CD4-positive, CD25-positive, alpha-beta regulatory T cell (primary cell): Measurements from ENCODE around the gene CTLA4. TPM values are rescaled to one million over a fixed set of nuclear protein-coding genes. Genes with fewer than 3 reads are reported as not detected.

Source experiments
- ATAC-seq, 2 donors: fragments of 150-1000 bp; cut with Tn5 transposase; one replicate each; pipeline ENCODE4 v1.10.0; 2021; ENCODE audit warnings: low read depth in 2 of 2, moderate number of reproducible peaks in 2 of 2, moderate library complexity in 1 of 2
- DNase-seq, 3 donors: peaks; one replicate each; pipeline versions ENCODE4 v3.0.0 to v3.0.0-alpha.2; 2012 to 2022; ENCODE audit warnings: mixed read lengths in 1 of 3
- H3K27ac ChIP-seq: one replicate; pipeline ENCODE4 v1.7.0; 2013; ENCODE audit warnings: mild to moderate bottlenecking, low read length; ENCODE audit not compliant: insufficient read depth, poor library complexity, severe bottlenecking
- H3K27me3 ChIP-seq: one replicate; pipeline ENCODE4 v1.7.0; 2013; ENCODE audit warnings: low read length; ENCODE audit not compliant: control insufficient read depth, insufficient read depth
- H3K36me3 ChIP-seq: one replicate; pipeline ENCODE4 v1.7.0; 2013; ENCODE audit warnings: mild to moderate bottlenecking, low read length, moderate library complexity; ENCODE audit not compliant: control insufficient read depth, insufficient read depth
- H3K4me1 ChIP-seq: 2 replicates; pipeline ENCODE4 v1.7.0; 2013; ENCODE audit warnings: mild to moderate bottlenecking, low read length; ENCODE audit not compliant: insufficient read depth, control insufficient read depth, poor library complexity, severe bottlenecking
- H3K4me3 ChIP-seq: one replicate; pipeline ENCODE4 v1.7.0; 2013; ENCODE audit warnings: low read depth, mild to moderate bottlenecking, low read length, moderate library complexity
- H3K9me3 ChIP-seq, 2 experiments: 1 replicate in 1 of 2; 2 replicates in 1 of 2; pipeline ENCODE4 v1.7.0; 2013; ENCODE audit warnings: low read length in 2 of 2, mild to moderate bottlenecking in 1 of 2, moderate library complexity in 1 of 2; ENCODE audit not compliant: control insufficient read depth in 2 of 2
- H3K27ac Mint-ChIP-seq, 3 donors: one replicate each; pipeline ENCODE4 v1.8.0; 2020 to 2022; ENCODE audit warnings: mild to moderate bottlenecking in 3 of 3, mixed read lengths in 3 of 3, moderate library complexity in 2 of 3
- H3K27me3 Mint-ChIP-seq: one replicate; pipeline ENCODE4 v1.8.0; 2022; ENCODE audit warnings: mild to moderate bottlenecking, mixed read lengths
- H3K36me3 Mint-ChIP-seq: one replicate; pipeline ENCODE4 v1.8.0; 2020; ENCODE audit warnings: mixed read lengths
- H3K4me1 Mint-ChIP-seq, 4 donors: one replicate each; pipeline ENCODE4 v1.8.0; 2020 to 2022; ENCODE audit warnings: mixed read lengths in 4 of 4, mild to moderate bottlenecking in 1 of 4
- H3K4me3 Mint-ChIP-seq, 4 donors: one replicate each; pipeline ENCODE4 v1.8.0; 2020 to 2022; ENCODE audit warnings: mild to moderate bottlenecking in 4 of 4, mixed read lengths in 4 of 4, moderate library complexity in 3 of 4
- H3K9me3 Mint-ChIP-seq, 7 donors: one replicate each; pipeline ENCODE4 v1.8.0; 2020 to 2022; ENCODE audit warnings: mixed read lengths in 7 of 7, mild to moderate bottlenecking in 3 of 7, moderate library complexity in 2 of 7
- polyA plus RNA-seq, 4 donors: library from polyadenylated mRNA; unstranded; fragments of 300-500 nt; fragmentation: Illumina TruSeq; gene quantifications; one replicate each; pipeline ENCODE4 v1.2.3, GENCODE V29; 2021
- total RNA-seq: library from RNA; stranded (reverse); gene quantifications from one replicate; pipeline ENCODE4 v1.2.3, GENCODE V29; 2022

Gene CTLA4
- total and polyA plus RNA-seq, 5 donors from 2014 or later: 52.1 to 459 (median 56.9) TPM

GRCh38 chr2:203915256-203915655 lies 47.7 kb downstream of the CTLA4 start:
- H3K4me1 Mint-ChIP-seq: peaks cover 7 to 23% (median 19%) of the 10 kb centered on the region in 4 donors
- no peaks in the 10 kb centered on the region for H3K4me1 ChIP-seq
- peak overlapping the region; percentile 2 for H3K4me3 ChIP-seq
- no peaks in the 10 kb centered on the region for H3K9me3 ChIP-seq
- H3K27ac ChIP-seq: no peak overlapping the region
- H3K36me3 ChIP-seq: no peaks in the 10 kb centered on the region
- peak overlapping the region in 1 of 4 donors; percentile 16 for H3K4me3 Mint-ChIP-seq
- H3K27me3 Mint-ChIP-seq: no peaks in the 10 kb centered on the region
- no peaks in the 10 kb centered on the region for H3K27me3 ChIP-seq
- H3K9me3 Mint-ChIP-seq: no peaks in the 10 kb centered on the region
- no peaks in the 10 kb centered on the region for H3K36me3 Mint-ChIP-seq
- DNase-seq: no peak
- no peak for ATAC-seq
- no peak overlapping the region for H3K27ac Mint-ChIP-seq

- H3K36me3 ChIP-seq: no peaks in the 10 kb centered on the region
- no peaks in the 10 kb centered on the region for H3K27me3 ChIP-seq
- Mint-ChIP-seq H3K27me3 (no peaks in the 10 kb centered on the region), H3K4me3 (no peak overlapping the region), H3K4me1 (peaks cover 7 to 23% (median 17%) of the 10 kb centered on the region in 4 donors), H3K27ac (no peak overlapping the region), H3K36me3 (no peaks in the 10 kb centered on the region), H3K9me3 (no peaks in the 10 kb centered on the region)
- no peak overlapping the region for H3K4me3 ChIP-seq
- no peak for DNase-seq
- no peak overlapping the region for H3K27ac ChIP-seq
- no peaks in the 10 kb centered on the region for H3K9me3 ChIP-seq
- no peak for ATAC-seq
- no peaks in the 10 kb centered on the region for H3K4me1 ChIP-seq
These were observed 49.2 kb downstream of the CTLA4 start for GRCh38 chr2:203916756-203917155.

- Mint-ChIP-seq H3K27me3 (peaks cover 4% of the 10 kb centered on the region), H3K36me3 (no peaks in the 10 kb centered on the region), H3K4me3 (no peak overlapping the region), H3K4me1 (peaks cover 7 to 23% (median 17%) of the 10 kb centered on the region in 4 donors), H3K27ac (no peak overlapping the region), H3K9me3 (no peaks in the 10 kb centered on the region)
- Histone ChIP-seq H3K36me3 (no peaks in the 10 kb centered on the region), H3K9me3 (no peaks in the 10 kb centered on the region), H3K4me3 (no peak overlapping the region), H3K4me1 (no peaks in the 10 kb centered on the region), H3K27me3 (no peaks in the 10 kb centered on the region), H3K27ac (no peak overlapping the region)
- ATAC-seq (no peak), DNase-seq (no peak)
These were observed 50.7 kb downstream of the CTLA4 start for GRCh38 chr2:203918264-203918663.

GRCh38 chr2:203918839-203919238 lies 51.3 kb downstream of the CTLA4 start:
- Histone ChIP-seq H3K36me3 (no peaks in the 10 kb centered on the region), H3K4me3 (no peak overlapping the region), H3K9me3 (no peaks in the 10 kb centered on the region), H3K4me1 (no peaks in the 10 kb centered on the region), H3K27me3 (no peaks in the 10 kb centered on the region), H3K27ac (no peak overlapping the region)
- ATAC-seq (no peak), DNase-seq (no peak)
- peaks cover 5% of the 10 kb centered on the region for H3K27me3 Mint-ChIP-seq
- H3K9me3 Mint-ChIP-seq: no peaks in the 10 kb centered on the region
- no peak overlapping the region for H3K4me3 Mint-ChIP-seq
- H3K27ac Mint-ChIP-seq: no peak overlapping the region
- H3K4me1 Mint-ChIP-seq: peaks cover 7 to 22% (median 16%) of the 10 kb centered on the region in 4 donors
- H3K36me3 Mint-ChIP-seq: no peaks in the 10 kb centered on the region

Other genes starting within 250 kb of the CTLA4 start
- 235 TPM for gene CD28, start 161.1 kb upstream of the CTLA4 start, total RNA-seq
- gene CD28, start 161.1 kb upstream of the CTLA4 start, polyA plus RNA-seq: 100 to 1,000 TPM in 3 of 4 donors, 10 to 100 TPM in 1; 92.6 to 184 (median 130) TPM
- gene ICOS, start 69.0 kb downstream of the CTLA4 start, total RNA-seq: 195 TPM
- 10 to 100 TPM; 33.0 to 45.2 (median 38.2) TPM for gene ICOS, start 69.0 kb downstream of the CTLA4 start, polyA plus RNA-seq